GM19397 (cell line): ENCODE results near the gene IVL.

Experiments used
- ATAC-seq: cut with Tn5 transposase; IDR thresholded peaks from one replicate; pipeline ENCODE4 v1.9.1; 2021; ENCODE audit warnings: mild to moderate bottlenecking, moderate library complexity; ENCODE audit not compliant: unreplicated experiment

The IVL gene

DNA sequence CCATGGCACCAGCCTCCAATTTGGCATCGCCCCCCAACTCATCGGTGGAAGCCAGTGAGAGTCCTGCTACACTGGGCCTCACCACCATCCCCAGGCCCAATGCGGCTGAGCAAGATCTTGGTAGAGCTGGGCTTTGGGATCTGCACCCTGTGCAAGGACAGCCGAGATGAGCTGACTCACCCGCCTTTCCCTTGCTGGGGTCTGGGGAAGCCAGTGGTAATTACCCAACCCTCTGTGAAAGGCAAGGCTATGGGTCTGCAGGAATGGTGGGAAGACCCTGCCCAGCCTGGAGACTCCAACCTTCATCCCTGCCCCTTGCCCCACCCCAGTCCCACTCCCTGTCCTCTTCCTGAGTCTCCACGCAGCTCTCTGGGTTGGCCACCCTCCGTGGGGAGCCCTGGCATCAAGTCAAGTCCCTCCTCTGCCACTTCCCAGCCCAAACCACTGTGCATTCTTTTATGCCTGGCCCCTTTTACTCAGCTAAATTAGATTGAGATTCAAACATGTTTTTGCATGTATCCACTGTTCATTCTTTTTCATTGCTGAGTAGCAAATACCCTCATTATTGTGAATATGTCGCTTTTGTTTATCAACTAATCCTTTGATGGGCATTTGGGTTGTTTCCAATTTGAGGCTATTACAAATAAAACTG is 21.5 kb upstream of the IVL start:
- ATAC-seq = no peak

DNA sequence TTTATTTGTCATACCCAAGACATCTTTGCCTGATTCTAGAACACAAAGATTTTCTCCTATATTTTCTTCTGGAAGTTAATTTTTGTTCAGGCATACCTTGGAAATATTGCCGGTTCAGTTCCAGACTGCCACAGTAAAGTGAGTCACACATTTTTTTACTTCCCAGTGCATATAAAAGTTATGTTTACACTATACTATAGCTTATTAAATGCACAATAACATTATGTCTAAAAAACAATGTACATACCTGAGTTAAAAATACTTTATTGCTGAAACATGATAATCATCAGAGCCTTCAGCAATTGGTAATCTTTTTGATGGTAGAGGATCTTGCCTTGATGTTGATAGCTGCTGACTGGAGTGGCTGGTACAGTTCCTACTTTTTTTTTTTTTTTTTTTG is 20.2 kb upstream of the IVL start:
- ATAC-seq = no peak

DNA sequence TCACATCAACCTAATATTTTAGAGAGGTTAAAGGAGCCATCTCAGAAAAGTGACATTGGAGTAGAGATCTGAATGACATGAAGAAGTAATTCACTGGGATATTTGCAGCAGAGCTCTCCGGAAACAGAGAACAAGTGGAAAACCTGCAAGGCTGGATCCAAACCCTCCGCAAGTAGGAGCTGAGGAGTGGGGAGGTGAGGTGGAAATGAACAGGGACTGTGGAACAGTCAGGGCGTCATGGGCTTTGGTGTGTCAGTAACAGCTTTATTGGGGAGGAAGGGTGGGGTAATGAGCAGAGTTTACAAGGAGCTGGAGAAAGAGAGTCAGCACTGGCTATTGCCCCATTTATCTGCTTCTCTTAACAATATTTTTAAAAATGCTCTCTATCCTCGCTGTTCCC is 9.3 kb upstream of the IVL start:
- ATAC-seq = no peak

DNA sequence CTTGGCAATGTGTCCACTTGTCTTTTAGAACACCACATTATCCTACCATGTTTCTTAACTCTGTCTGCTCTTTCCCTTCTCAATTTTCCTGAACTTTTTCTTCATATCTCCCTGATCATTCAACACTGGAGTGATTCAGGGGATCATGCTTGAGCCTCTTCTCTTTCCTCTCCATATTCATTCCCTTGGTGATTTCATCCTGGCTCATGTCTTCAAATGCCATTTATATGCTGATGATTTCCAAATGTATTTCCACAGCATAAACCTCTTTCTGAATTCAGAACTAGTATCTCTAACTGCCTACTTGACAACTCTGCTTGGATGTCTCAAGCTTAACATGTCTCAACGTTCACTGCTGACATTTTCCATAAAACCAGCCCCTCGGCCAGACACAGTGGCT is 8.5 kb upstream of the IVL start:
- ATAC-seq = no peak

DNA sequence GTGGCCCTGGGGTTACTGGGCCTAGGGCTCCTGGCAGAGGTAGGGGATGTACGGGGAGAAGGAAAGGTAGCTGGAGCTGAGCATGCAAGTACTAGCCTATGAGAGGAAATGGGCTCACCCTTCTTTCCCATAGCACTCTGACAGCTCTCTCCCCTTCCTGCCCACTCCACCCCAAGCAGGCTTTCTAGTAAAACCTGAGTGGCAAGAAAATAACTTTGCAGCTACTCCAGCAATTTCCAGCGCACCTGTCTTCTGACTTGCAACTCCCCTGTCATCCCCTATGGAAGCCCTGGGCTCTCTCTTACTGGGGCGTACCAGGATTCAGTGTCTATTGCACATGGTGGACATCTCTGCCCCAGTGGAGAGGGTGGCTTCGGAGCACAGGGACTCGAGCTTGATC is 6.7 kb upstream of the IVL start:
- ATAC-seq = no peak

DNA sequence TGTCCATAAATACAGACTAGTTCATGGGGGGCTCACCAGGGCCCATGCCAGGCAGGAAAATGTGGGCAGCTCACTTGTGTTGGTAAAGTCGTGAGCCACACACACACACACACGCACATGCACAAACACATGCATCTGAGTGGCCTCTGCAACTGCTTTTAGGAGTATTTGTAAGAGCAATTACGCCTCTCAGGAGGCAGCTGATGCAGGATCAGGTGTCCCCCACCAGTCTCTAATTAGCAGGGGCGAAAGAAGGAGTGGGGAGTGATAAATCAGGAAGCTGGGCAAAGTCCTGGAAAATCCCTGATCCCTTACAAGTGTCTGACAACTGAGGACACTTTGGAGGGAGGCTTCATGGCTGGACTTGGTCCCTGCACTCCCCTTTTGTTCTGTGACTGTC is 5.7 kb upstream of the IVL start:
- no peak for ATAC-seq

DNA sequence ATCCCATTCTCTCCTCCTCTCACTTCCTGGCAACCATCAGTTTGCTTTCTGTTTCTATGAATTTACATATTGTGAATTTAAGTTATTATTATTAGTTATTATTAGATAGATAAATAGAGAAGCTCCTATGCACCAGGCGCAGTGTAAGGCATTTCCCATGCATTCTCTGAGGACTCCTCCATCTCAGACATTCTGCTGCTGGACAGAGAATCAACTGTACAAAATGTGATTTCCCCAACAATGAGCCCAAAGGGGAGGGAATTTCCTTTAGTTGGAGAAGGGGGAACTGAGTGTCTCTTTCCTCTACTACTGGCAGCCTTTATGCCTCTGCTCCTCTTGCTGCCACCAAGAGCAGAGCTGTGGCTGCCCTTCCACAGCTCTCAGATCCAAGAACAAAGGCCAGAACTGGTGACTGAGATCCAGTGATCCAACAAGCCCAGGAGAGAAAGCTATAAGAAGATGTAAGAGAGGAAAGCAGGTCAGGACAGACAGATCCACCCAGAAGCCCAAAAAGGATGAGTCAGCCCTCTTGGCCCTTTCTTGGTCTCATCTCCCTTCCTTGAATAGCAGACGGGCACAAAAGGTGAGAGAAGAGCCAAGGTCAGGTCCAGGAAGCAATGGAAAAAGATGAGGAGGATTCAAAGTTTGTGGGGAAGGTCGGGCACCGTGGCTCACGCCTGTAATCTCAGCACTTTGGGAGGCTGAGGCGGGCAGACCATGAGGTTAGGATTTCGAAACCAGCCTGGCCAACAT is 3.5 kb upstream of the IVL start:
- no peak for ATAC-seq

DNA sequence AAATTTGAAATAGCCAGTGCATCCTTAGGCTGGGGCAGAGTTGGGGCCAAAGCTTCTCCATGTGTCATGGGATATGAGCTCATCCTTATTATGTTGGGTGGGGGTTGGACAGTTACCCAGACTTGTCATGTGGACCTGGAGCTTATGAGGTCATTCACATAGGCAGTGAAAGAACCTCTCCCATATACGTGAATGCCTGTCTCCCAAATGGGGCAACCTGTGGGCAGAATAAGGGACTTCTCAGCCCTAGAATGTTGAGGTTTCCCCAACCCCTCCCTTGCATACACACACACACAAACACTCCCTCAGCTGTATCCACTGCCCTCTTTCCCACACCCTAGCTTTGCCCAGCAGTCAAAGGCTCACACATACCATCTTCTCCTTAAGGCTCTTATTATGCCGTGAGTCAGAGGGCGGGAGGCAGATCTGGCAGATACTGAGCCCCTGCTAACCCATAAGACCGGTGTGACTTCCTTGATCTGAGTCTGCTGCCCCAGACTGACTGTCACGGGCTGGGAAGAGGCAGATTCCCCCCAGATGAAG is 2.3 kb upstream of the IVL start:
- no peak for ATAC-seq

DNA sequence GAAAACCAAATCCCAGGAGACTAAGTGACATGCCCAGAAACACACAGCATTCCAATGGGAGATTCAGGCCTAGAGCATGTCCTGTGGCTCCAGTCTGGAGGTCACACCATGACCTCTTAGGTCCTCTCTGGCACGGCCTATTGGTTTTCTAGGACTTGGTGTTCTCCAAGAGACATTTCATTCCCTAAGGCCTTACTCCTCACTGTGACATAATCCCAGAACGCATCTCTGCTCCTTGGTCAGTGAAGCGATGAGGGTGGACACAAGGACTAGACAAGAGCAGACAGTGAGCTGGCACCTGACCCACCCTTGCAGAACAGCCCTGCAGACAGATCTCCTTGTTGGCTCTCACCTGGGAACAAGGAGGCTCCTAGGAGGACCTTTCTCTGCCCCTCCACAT is 860 bp downstream of the IVL start:
- no peak for ATAC-seq

DNA sequence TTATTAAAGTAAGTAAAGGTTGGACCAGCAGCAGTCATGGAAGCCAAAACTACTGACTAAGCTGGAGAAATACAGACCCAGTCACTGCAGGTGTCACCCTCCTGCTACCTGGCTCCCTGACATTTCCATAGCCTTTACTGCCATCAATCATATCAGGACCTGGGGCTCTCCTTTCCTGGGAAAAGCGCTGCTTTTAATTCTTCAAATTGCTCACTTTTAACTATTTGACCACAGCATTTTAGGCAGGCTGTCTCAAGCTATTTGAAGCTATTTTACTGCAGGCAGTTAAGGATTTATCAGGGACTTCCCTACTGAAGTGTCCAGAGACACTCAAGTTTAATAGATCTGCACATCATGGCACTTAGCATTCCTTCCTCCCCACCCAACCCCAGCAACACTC is 4.1 kb downstream of the IVL start:
- ATAC-seq = no peak

DNA sequence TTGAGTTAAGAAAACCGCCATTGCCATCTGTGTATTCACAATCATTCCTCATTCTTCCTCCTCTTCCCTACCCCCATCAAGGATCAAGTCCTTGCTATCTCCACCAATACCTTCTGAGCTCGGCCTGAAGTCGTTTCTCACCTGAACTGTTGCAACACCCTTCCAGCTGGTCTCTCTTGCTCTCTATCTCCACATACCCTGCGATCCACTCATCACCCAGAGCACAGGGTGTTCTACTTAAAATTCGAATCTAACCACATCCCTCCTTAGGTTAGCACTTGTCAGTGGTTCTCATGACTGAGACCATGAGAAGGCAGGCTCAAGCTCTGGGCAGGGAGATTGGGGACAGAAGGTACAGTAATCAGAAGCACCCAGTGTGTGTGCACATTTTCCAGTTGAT is 4.6 kb downstream of the IVL start:
- ATAC-seq = no peak

DNA sequence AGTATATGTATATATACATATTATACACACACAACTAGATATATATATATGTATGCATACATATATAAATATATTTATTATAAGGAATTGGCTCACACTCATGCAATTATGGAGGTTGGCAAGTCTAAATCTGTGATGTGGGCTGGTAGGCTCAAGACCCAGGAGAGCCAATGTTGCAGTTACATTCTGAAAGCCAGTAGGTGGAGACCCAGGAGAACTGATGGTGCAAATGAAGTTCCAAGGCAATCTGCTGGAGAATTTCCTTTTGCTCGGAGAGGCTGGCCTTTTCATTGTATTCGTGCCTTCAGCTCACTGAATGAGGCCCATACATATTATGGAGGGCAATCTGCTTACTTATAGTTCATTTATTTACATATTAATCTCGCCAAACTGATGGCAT is 9.4 kb downstream of the IVL start:
- ATAC-seq = no peak

DNA sequence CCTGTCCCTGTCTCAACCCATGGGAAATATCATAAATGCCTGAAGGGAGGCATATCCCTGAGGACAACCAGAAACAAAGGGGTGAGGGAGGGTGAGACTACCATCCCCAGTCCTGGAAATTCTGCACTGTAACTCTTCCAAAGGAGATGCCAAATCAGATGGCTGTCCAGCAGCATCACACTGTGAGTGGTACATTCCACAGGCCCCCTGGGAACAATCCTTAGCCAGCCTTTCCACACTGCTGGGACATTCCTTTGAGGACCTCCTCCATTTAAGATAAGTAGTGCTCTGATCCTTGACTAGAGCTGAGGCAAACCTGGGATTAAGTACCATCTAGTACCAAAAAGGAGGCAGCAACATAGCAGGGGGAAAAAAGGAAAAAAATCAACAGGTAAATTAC is 10.7 kb downstream of the IVL start:
- no peak for ATAC-seq

DNA sequence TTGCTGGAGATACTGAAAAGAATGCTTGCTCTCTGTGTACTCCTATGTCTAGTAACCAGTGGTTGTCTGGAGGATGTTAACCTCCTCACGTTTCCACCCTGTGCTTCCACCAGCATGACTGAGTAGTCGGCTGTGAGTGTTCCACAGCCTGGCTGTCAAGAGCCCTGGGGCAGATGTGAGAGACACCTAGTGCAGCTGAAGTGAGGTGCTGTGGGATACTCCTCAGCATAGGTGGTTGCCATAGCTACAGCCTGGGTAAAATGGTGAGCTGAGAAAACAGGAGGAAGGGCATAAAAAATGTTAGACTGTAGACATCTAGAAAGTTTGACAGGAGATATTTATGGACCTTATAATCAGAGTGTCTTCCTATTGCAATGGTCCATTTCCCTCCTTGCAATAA is 15.8 kb downstream of the IVL start:
- no peak for ATAC-seq

DNA sequence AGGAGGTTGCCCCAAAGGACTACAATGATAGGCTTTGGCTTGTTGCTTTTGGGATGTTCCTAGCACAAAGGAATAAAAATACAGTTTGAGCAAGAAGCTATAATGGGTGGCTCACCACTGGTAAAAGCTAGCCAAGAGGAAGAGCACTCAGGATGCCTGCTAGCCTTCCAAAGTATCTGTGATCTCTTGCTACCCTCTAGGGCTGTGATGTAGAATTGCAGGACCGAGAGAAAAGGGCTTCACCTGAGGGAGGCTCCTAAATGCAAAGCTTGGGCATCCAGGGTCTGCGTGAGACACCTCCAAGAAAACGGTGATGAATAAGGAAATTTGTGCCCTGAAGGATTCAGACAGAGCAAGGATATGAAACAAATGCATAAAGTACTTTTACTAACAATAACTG is 17.7 kb downstream of the IVL start:
- ATAC-seq = no peak

DNA sequence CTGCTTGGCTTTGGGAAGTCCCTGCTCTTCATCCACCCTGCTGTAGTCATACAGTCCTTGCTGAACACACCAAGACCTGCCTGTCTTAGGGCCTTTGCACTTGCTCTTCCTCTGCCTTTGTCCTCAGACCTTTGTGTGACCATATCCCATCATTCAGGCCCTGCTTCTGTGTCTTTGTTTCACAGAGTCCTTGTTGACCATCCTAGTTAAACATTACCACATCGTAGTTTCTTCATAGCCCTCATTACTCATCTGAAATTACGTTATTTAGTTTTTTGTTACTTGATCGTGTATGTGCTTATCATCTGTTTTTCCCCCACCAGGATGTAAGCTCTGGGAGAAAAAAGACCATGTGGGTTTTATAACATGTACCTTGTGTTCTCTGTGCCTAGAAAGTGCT is 20.3 kb downstream of the IVL start:
- ATAC-seq = no peak

DNA sequence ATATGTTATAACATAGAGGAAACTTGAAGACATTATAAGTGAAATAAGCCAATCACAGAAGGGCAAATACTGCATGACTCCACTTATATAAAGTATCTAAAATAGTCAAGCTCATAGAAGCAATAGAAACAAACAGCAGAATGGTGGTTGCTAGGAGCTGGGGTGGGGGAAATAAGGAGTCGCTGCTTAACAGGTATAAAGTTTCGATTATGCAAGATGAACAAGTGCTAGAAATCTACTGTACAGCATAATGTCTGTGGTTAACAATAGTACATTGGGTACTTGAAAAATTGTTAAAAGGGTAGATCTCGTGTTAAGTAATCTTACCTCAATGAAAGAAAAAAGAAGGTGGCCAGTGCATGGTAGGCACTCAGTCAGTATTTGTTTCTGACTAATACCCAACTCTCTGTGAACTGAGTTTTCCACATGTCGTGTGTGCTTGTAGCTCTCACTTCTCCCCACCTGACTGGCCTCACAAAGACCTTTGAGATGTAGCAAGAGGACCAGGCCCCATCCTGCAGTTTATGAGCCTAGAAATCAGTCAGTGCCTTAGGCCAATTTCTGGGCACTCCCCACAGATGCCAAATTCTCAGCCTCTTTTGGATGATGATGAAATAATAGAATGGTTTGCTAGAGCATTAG is 23.9 kb downstream of the IVL start:
- no peak for ATAC-seq

DNA sequence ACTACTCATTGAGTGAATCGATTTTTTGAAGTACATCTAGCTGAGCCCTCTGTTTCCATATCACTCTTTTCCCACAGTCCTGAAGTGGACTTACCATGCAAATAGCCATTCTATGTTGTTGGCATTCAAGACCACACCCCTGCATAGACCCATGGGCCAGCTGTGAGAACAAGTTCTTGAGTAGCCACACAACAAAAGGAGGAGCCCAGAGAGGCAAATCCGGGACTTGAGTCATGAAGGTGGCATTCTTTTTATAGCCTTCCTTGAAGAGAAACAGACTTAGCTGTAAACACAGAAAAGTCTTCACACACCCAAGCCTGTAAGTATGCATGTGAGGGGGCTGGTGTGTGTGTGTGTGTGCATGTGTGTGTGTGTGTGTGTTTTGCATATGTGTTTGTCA is 24.9 kb downstream of the IVL start:
- ATAC-seq = no peak

DNA sequence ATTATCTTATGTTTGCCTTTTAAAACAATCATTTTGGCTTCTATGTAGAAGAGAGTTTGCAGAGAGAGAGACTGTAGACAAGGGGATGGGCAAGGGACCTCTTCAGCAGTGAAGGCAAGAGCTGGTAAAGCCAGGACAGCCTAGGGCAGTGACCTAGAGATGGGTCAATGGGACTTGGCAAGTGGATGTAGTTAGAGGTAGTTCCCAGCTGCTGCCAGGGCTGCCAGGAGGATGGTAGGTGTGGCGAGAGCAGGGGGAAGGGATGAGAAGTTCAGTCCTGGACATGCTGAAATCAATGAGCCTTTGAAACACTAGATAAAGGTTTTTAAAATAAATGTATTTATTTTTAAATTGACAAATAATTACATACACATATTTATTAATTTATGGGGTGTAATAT is 32.3 kb downstream of the IVL start:
- ATAC-seq = no peak

DNA sequence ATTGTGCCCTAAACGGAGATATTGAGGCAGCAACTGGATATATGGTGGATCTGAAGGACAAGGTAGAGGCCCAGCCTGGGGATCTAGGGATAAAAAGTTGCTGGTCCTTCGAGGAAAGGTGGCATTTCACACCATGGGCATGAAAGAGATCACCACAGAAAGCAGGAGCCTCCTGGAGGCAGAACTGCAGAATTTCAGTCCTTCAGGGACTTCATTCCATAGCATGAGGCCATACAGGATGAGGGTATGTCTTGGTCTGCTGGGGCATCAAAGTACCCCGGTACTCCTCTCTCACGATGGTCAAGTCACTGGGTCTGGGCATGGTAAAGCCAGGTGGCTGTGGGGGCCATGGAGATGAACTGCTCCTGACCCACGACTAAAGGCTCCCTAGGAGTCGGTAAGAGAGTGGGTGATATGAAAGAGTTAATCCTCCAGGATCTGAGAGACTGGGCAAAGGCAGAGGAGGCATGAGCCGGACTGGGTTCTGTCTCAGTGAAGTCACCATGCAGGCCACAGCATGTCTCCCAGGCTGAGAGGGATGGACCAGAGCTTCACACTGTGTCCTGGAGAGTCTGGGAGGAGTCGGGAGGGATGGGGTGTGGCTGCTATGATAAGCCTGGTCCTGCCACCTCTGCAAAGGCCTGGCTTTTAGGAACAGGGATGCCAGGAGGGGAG is 32.8 kb downstream of the IVL start:
- ATAC-seq = no peak

DNA sequence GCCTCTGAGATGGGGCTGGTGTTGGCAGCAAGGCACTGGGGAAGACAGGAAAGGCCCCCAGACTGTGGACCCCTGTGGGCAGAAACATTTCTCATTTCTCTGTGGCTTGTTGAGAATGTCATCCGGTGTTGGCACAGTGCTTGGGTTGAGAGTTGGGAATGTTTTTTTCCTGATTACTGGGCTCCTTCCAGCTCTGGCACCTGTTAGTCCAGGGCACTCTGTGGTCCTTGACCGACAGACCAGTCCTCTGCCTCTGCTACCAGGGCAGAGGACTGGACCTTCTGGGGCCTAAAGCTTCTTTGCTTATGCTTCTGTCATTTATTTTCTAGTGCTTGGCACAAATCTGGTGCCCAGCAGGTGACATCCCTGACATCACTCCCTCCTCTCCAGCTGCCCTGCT is 33.8 kb downstream of the IVL start:
- ATAC-seq = no peak

DNA sequence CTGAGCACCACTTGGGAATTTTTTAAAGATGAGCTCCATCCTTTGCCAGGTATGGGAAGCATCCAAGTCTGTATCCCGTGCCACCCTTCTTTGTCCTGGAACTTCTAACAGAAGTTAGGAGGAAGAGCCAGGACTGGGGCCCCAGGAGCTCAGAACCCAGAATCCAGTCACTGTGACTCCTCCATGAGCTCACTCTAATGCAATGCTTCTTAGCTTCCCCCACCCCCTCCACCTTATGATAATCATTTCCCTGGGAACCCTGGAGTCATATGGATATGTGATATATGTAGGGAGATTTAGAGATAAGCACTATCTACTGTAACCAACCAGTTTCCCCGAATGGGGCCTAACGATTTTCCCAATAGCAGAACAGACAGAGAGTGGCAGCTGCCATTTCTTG is 37.9 kb downstream of the IVL start:
- no peak for ATAC-seq
